CD4-positive, CD25-positive, alpha-beta regulatory T cell (primary cell): ENCODE results near the gene PAQR7. TPM values are rescaled to one million over a fixed set of nuclear protein-coding genes. Genes with fewer than 3 reads are reported as not detected.

Experiments
- ATAC-seq, 2 donors: fragments of 150-1000 bp; cut with Tn5 transposase; one replicate each; pipeline ENCODE4 v1.10.0; 2021; ENCODE audit warnings: low read depth in 2 of 2, moderate number of reproducible peaks in 2 of 2, moderate library complexity in 1 of 2
- DNase-seq, 3 donors: peaks; one replicate each; pipeline versions ENCODE4 v3.0.0 to v3.0.0-alpha.2; 2012 to 2022; ENCODE audit warnings: mixed read lengths in 1 of 3
- H3K27ac ChIP-seq: one replicate; pipeline ENCODE4 v1.7.0; 2013; ENCODE audit warnings: mild to moderate bottlenecking, low read length; ENCODE audit not compliant: insufficient read depth, poor library complexity, severe bottlenecking
- H3K27me3 ChIP-seq: one replicate; pipeline ENCODE4 v1.7.0; 2013; ENCODE audit warnings: low read length; ENCODE audit not compliant: control insufficient read depth, insufficient read depth
- H3K36me3 ChIP-seq: one replicate; pipeline ENCODE4 v1.7.0; 2013; ENCODE audit warnings: mild to moderate bottlenecking, low read length, moderate library complexity; ENCODE audit not compliant: control insufficient read depth, insufficient read depth
- H3K4me1 ChIP-seq: 2 replicates; pipeline ENCODE4 v1.7.0; 2013; ENCODE audit warnings: mild to moderate bottlenecking, low read length; ENCODE audit not compliant: insufficient read depth, control insufficient read depth, poor library complexity, severe bottlenecking
- H3K4me3 ChIP-seq: one replicate; pipeline ENCODE4 v1.7.0; 2013; ENCODE audit warnings: low read depth, mild to moderate bottlenecking, low read length, moderate library complexity
- H3K9me3 ChIP-seq, 2 experiments: 1 replicate in 1 of 2; 2 replicates in 1 of 2; pipeline ENCODE4 v1.7.0; 2013; ENCODE audit warnings: low read length in 2 of 2, mild to moderate bottlenecking in 1 of 2, moderate library complexity in 1 of 2; ENCODE audit not compliant: control insufficient read depth in 2 of 2
- H3K27ac Mint-ChIP-seq, 3 donors: one replicate each; pipeline ENCODE4 v1.8.0; 2020 to 2022; ENCODE audit warnings: mild to moderate bottlenecking in 3 of 3, mixed read lengths in 3 of 3, moderate library complexity in 2 of 3
- H3K27me3 Mint-ChIP-seq: one replicate; pipeline ENCODE4 v1.8.0; 2022; ENCODE audit warnings: mild to moderate bottlenecking, mixed read lengths
- H3K36me3 Mint-ChIP-seq: one replicate; pipeline ENCODE4 v1.8.0; 2020; ENCODE audit warnings: mixed read lengths
- H3K4me1 Mint-ChIP-seq, 4 donors: one replicate each; pipeline ENCODE4 v1.8.0; 2020 to 2022; ENCODE audit warnings: mixed read lengths in 4 of 4, mild to moderate bottlenecking in 1 of 4
- H3K4me3 Mint-ChIP-seq, 4 donors: one replicate each; pipeline ENCODE4 v1.8.0; 2020 to 2022; ENCODE audit warnings: mild to moderate bottlenecking in 4 of 4, mixed read lengths in 4 of 4, moderate library complexity in 3 of 4
- H3K9me3 Mint-ChIP-seq, 7 donors: one replicate each; pipeline ENCODE4 v1.8.0; 2020 to 2022; ENCODE audit warnings: mixed read lengths in 7 of 7, mild to moderate bottlenecking in 3 of 7, moderate library complexity in 2 of 7
- polyA plus RNA-seq, 4 donors: library from polyadenylated mRNA; unstranded; fragments of 300-500 nt; fragmentation: Illumina TruSeq; gene quantifications; one replicate each; pipeline ENCODE4 v1.2.3, GENCODE V29; 2021
- total RNA-seq: library from RNA; stranded (reverse); gene quantifications from one replicate; pipeline ENCODE4 v1.2.3, GENCODE V29; 2022

PAQR7 gene
- total and polyA plus RNA-seq, 5 donors from 2014 or later, result 0.24 to 1.6 (median 0.42) TPM; not detected in 2

DNA sequence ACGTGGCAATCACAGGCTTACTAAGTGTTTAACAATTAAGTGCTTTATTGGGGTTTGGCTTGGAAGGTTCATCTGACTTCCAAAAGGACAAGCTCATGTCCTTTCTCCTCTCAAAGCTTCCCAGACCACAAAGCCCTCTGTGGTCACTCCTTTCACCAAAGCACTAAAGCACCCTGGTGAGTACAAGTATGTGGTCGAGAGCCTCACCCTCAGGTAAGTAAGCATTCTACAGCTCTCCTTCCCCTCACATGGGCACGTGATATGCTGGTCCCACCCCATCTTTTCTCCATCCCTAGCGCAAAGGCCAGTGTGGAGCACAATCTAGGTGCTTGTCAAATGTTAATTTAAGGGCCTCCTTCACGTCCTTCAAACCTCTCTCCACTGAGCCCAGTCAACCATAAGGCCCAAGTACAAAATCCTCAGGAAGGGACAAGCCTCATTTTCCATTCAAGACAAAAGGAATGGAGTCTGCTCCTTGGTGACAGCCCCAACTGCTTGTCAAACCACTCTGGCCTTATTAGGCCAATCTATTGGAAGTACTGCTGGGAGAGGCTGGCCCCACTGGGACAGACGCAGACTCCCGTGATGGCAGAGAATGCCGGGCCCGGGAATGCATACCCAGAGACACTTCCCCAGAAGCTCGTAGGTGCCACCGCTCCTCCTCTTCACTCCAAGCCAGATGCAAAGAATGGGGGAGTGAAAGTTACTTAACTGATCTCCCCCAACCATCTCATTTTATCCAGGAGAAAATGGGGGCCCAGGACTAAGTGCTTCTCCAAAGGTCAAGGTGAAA, 22.9 kb upstream of the PAQR7 start:
- Mint-ChIP-seq H3K4me1 (peaks cover 0 to 28% (median 14%) of the 10 kb centered on the region in 4 donors), H3K27me3 (no peaks in the 10 kb centered on the region), H3K36me3 (peaks cover 25% of the 10 kb centered on the region), H3K27ac (peak overlapping the region in 2 of 3 donors; percentile 86 to 87), H3K9me3 (no peaks in the 10 kb centered on the region), H3K4me3 (no peak overlapping the region)
- Histone ChIP-seq H3K4me3 (no peak overlapping the region), H3K36me3 (peaks cover 15% of the 10 kb centered on the region), H3K4me1 (peaks cover 5% of the 10 kb centered on the region), H3K27ac (no peak overlapping the region), H3K27me3 (no peaks in the 10 kb centered on the region), H3K9me3 (no peaks in the 10 kb centered on the region)
- DNase-seq, result no peak
- ATAC-seq, result no peak

GRCh38 chr1:25897754-25898153, 22.2 kb upstream of the PAQR7 start:
- Histone ChIP-seq H3K27ac (no peak overlapping the region), H3K36me3 (peaks cover 15% of the 10 kb centered on the region), H3K4me1 (peaks cover 5% of the 10 kb centered on the region), H3K4me3 (no peak overlapping the region), H3K9me3 (no peaks in the 10 kb centered on the region), H3K27me3 (no peaks in the 10 kb centered on the region)
- ATAC-seq (no peak), DNase-seq (no peak)
- H3K36me3 Mint-ChIP-seq, result peaks cover 25% of the 10 kb centered on the region
- no peak overlapping the region for H3K27ac Mint-ChIP-seq
- H3K4me1 Mint-ChIP-seq, result peaks cover 0 to 28% (median 13%) of the 10 kb centered on the region in 4 donors
- no peaks in the 10 kb centered on the region for H3K9me3 Mint-ChIP-seq
- no peaks in the 10 kb centered on the region for H3K27me3 Mint-ChIP-seq
- no peak overlapping the region for H3K4me3 Mint-ChIP-seq

- no peak overlapping the region for H3K4me3 Mint-ChIP-seq
- no peak overlapping the region for H3K27ac Mint-ChIP-seq
- H3K9me3 Mint-ChIP-seq, result no peaks in the 10 kb centered on the region
Measured at GRCh38 chr1:25896266-25896665, 20.8 kb upstream of the PAQR7 start.

DNA sequence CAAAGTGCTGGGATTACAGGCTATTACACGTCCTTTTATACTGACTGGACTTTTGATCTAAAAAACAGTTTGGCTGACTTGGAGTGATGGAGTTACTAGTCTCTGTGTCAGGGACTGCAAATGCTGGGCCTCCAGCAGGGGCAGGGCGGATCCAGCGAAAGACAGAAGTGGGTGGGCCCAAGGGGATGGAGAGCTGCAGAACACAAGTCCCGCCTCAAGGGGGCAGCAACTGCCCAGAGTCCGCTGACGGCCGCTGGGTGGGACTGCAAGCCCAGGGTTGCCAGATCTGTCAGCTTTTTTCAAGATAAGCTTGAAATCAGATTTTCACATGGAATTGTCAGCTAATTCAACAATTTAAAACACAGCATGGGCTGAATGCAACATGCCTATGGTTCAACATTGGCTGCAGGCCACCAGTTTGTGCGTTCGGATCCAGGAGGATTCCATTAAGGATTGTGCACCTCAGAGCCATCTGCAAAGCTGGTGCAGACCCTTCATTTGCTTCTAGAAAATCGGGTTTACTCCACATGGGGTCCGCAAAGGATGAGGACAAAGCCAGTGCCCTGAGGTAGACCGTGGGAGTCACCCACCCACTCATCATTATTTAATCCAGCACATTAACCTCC, 20.0 kb upstream of the PAQR7 start:
- Mint-ChIP-seq H3K27ac (peak overlapping the region in 2 of 3 donors; percentile 74 to 82), H3K9me3 (no peaks in the 10 kb centered on the region), H3K4me1 (peaks cover 0 to 16% (median 8%) of the 10 kb centered on the region in 4 donors)

More at GRCh38 chr1:25896266-25896665, 20.8 kb upstream of the PAQR7 start:
- Histone ChIP-seq H3K36me3 (peaks cover 12% of the 10 kb centered on the region), H3K27me3 (no peaks in the 10 kb centered on the region), H3K4me3 (no peak overlapping the region), H3K27ac (no peak overlapping the region), H3K9me3 (no peaks in the 10 kb centered on the region), H3K4me1 (peaks cover 5% of the 10 kb centered on the region)
- ATAC-seq (no peak), DNase-seq (no peak)
- Mint-ChIP-seq H3K36me3 (peaks cover 18% of the 10 kb centered on the region), H3K4me1 (peaks cover 0 to 23% (median 12%) of the 10 kb centered on the region in 4 donors), H3K27me3 (no peaks in the 10 kb centered on the region)

GRCh38 chr1:25893116-25893515, 17.6 kb upstream of the PAQR7 start:
- Mint-ChIP-seq H3K4me3 (no peak overlapping the region), H3K9me3 (no peaks in the 10 kb centered on the region), H3K27ac (no peak overlapping the region), H3K4me1 (peaks cover 0 to 12% (median 6%) of the 10 kb centered on the region in 4 donors), H3K36me3 (no peaks in the 10 kb centered on the region), H3K27me3 (no peaks in the 10 kb centered on the region)
- no peak for DNase-seq
- peaks cover 5% of the 10 kb centered on the region for H3K4me1 ChIP-seq
- H3K27me3 ChIP-seq, result no peaks in the 10 kb centered on the region
- H3K36me3 ChIP-seq, result no peaks in the 10 kb centered on the region
- H3K27ac ChIP-seq, result no peak overlapping the region
- H3K9me3 ChIP-seq, result no peaks in the 10 kb centered on the region
- ATAC-seq, result no peak
- no peak overlapping the region for H3K4me3 ChIP-seq

More for the DNA sequence above, 20.0 kb upstream of the PAQR7 start:
- Histone ChIP-seq H3K9me3 (no peaks in the 10 kb centered on the region), H3K4me1 (peaks cover 5% of the 10 kb centered on the region), H3K4me3 (no peak overlapping the region), H3K27me3 (no peaks in the 10 kb centered on the region), H3K27ac (no peak overlapping the region), H3K36me3 (peaks cover 6% of the 10 kb centered on the region)
- H3K27me3 Mint-ChIP-seq, result no peaks in the 10 kb centered on the region
- H3K4me3 Mint-ChIP-seq, result no peak overlapping the region
- ATAC-seq (peak; percentile 100), DNase-seq (peak; percentile 80 to 95 (median 94))
- peaks cover 11% of the 10 kb centered on the region for H3K36me3 Mint-ChIP-seq

DNA sequence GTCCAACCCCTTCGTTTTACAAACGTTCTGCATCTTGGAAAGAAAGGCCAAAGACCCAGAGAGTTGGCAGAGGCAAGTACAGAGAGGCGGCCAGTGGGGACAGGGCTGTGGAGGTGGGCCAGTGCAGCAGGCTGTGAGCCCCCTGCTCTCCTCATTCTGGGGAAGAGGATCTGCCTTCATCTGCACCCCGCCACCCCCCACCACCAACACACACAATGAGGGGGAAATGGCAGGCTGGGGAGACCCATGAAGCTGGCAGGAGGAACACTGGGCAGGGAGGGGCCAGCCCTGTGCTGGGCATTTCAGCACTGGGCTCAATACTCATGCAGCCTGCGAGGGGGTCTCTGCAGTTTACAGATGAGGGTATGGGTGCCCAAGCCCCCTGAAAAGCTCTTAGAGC, 16.1 kb upstream of the PAQR7 start:
- H3K9me3 Mint-ChIP-seq, result no peaks in the 10 kb centered on the region

DNA sequence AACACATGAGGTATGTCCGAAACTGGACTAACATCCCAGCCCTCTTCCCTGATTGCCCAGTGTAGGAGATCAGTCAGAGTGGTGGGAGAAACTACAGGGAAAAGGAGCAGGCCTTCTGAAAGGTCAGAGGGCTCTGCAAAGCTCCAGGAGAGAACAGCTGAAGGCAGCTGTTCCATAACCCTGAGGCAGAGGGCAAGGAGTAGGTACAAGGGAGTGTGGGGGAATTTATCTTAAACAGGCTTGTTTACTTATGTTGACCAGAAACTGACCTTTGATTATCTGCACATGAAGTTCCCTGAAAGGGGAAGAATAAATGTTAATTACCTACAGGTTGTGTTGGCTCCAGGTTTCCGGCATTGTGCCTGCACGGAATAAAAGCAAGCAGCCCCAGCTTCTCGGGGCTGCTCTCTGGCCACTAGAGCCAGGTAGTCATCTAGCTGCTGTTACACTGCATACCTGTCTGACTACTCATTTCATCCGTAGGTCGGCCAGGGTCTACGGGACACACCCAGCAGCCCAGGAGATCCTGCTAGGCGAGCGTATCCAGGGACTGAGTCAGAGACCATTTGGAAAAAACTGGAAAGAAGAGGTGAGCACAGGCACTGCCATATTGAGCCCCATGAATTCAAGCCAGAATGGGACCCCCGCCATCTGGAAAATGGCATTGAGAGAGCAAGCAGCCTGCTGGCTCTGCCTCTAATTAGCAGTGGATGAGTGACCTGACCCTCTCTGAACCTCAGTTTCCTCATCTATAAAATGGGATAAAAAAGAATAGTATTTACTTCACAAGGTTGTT, 14.9 kb upstream of the PAQR7 start:
- Mint-ChIP-seq H3K4me3 (no peak overlapping the region), H3K36me3 (no peaks in the 10 kb centered on the region), H3K27ac (no peak overlapping the region), H3K4me1 (peaks cover 0 to 5% (median 2%) of the 10 kb centered on the region in 4 donors), H3K9me3 (no peaks in the 10 kb centered on the region), H3K27me3 (no peaks in the 10 kb centered on the region)
- Histone ChIP-seq H3K27ac (no peak overlapping the region), H3K4me1 (peaks cover under 1% of the 10 kb centered on the region), H3K27me3 (no peaks in the 10 kb centered on the region), H3K36me3 (no peaks in the 10 kb centered on the region), H3K9me3 (no peaks in the 10 kb centered on the region), H3K4me3 (no peak overlapping the region)
- ATAC-seq, result no peak
- DNase-seq, result no peak

More for the DNA sequence above, 16.1 kb upstream of the PAQR7 start:
- Mint-ChIP-seq H3K36me3 (no peaks in the 10 kb centered on the region), H3K4me1 (peaks cover 0 to 12% (median 6%) of the 10 kb centered on the region in 4 donors), H3K27ac (no peak overlapping the region), H3K4me3 (no peak overlapping the region), H3K27me3 (no peaks in the 10 kb centered on the region)
- no peak for ATAC-seq
- Histone ChIP-seq H3K36me3 (no peaks in the 10 kb centered on the region), H3K4me1 (peaks cover 5% of the 10 kb centered on the region), H3K4me3 (no peak overlapping the region), H3K9me3 (no peaks in the 10 kb centered on the region), H3K27me3 (no peaks in the 10 kb centered on the region), H3K27ac (no peak overlapping the region)
- DNase-seq, result no peak
